ENCODE data around the gene ACER3. TPM values are rescaled to one million over a fixed set of nuclear protein-coding genes. Genes with fewer than 3 reads are reported as not detected.

The ACER3 gene
- total and polyA plus RNA-seq, 11 donors, result 3.2 to 17.0 (median 9.8) TPM

GRCh38 chr11:76990628-76991027 is 129.9 kb downstream of the ACER3 start:
- no peak for TF ChIP-seq CTCF (IDR thresholded peaks at IDR 0.05)
- no peak for TF ChIP-seq POLR2A (IDR thresholded peaks at IDR 0.05)
- DNase-seq (no peak), ATAC-seq (no peak)
- no peak overlapping the region for H3K27ac ChIP-seq
- H3K27me3 ChIP-seq, result no peaks in the 10 kb centered on the region
- intact Hi-C loops (cut with DNase I), result no loop called here
- no peaks in the 10 kb centered on the region for H3K4me1 ChIP-seq
- peaks cover 0 to 43% (median 16%) of the 10 kb centered on the region in 9 donors for H3K36me3 ChIP-seq
- H3K4me3 ChIP-seq, result no peak overlapping the region
- no peaks in the 10 kb centered on the region for H3K9me3 ChIP-seq
- WGBS, 4 donors, result 97 to 100% (median 100%) methylated on average over 1 of the region's 1 CpG

GRCh38 chr11:76995081-76995576 is 134.4 kb downstream of the ACER3 start:
- no peak for DNase-seq
- intact Hi-C loops (cut with DNase I), result no loop called here
- Histone ChIP-seq H3K4me1 (no peaks in the 10 kb centered on the region), H3K27me3 (no peaks in the 10 kb centered on the region), H3K27ac (no peak overlapping the region), H3K4me3 (no peak overlapping the region), H3K36me3 (peaks cover 0 to 46% (median 26%) of the 10 kb centered on the region in 9 donors), H3K9me3 (no peaks in the 10 kb centered on the region)
- no peak for ATAC-seq
- no peak for TF ChIP-seq CTCF (IDR thresholded peaks at IDR 0.05)
- TF ChIP-seq POLR2A (IDR thresholded peaks at IDR 0.05), result no peak

- H3K27me3 ChIP-seq, result no peaks in the 10 kb centered on the region
- 93 to 100% (median 95%) methylated on average over 1 of the region's 1 CpG for whole genome bisulfite sequencing, 4 donors
- H3K4me1 ChIP-seq, result no peaks in the 10 kb centered on the region
- no peak overlapping the region for H3K4me3 ChIP-seq
- no peak for ATAC-seq
- intact Hi-C loops (cut with DNase I), result no loop called here
- no peak for DNase-seq
- no peak overlapping the region for H3K27ac ChIP-seq
- H3K9me3 ChIP-seq, result no peaks in the 10 kb centered on the region
- TF ChIP-seq CTCF (IDR thresholded peaks at IDR 0.05) (no peak), POLR2A (IDR thresholded peaks at IDR 0.05) (no peak)
- H3K36me3 ChIP-seq, result peaks cover 0 to 36% (median 15%) of the 10 kb centered on the region in 9 donors
Measured at GRCh38 chr11:76997512-76997911, 136.8 kb downstream of the ACER3 start.

GRCh38 chr11:76999597-76999996 is 138.9 kb downstream of the ACER3 start:
- Histone ChIP-seq H3K9me3 (peaks cover 0 to 9% (median 0%) of the 10 kb centered on the region in 12 donors), H3K36me3 (peaks cover 0 to 21% (median 9%) of the 10 kb centered on the region in 9 donors), H3K4me3 (no peak overlapping the region), H3K27ac (no peak overlapping the region), H3K4me1 (no peaks in the 10 kb centered on the region), H3K27me3 (no peaks in the 10 kb centered on the region)
- no peak for DNase-seq
- intact Hi-C loops (cut with DNase I), result no loop called here
- ATAC-seq, result no peak
- TF ChIP-seq CTCF (IDR thresholded peaks at IDR 0.05) (no peak), POLR2A (IDR thresholded peaks at IDR 0.05) (no peak)
- 97 to 98% (median 97%) methylated on average over 1 of the region's 1 CpG for WGBS, 4 donors

Data from heart left ventricle (tissue), 16 donors.